Panc1 (cell line): ENCODE measurements around the gene TNNC1. TPM values are rescaled to one million over a fixed set of nuclear protein-coding genes. Genes with fewer than 3 reads are reported as not detected.

ENCODE experiments used
- ATAC-seq: fragments of 200-7000 bp; cut with Tn5 transposase; 2 replicates; pipeline ENCODE4 v1.9.1; 2020; ENCODE audit warnings: mild to moderate bottlenecking, moderate library complexity
- BruUV-seq: library from RNA; stranded (reverse); fragments of 400-500 nt; replicated peaks from 2 replicates; lab custom pipeline; 2021; lab: Mats Ljungman, UMichigan
- CTCF ChIA-PET: fragments of 300-600 bp; sonication (Branson Sonifier 250); formaldehyde crosslinking; loops from one replicate; lab custom pipeline; 2022; ENCODE audit warnings: antibody characterized with exemption; lab: Charles Lee
- POLR2A ChIA-PET: fragments of 300-600 bp; sonication (Branson Sonifier 250); formaldehyde crosslinking; loops from one replicate; lab custom pipeline; 2022; ENCODE audit warnings: antibody characterized with exemption; lab: Charles Lee
- DNase-seq: peaks from one replicate; pipeline ENCODE4 v3.0.0-alpha.2; 2010; ENCODE audit warnings: low read depth, low spot score
- H3K27ac ChIP-seq: 2 replicates; pipeline ENCODE4 v1.5.1; 2011; ENCODE audit warnings: mild to moderate bottlenecking, low read length, inconsistent platforms
- H3K27me3 ChIP-seq: fragments of 200-500 bp; sonication (Bioruptor generic); 2 replicates; pipeline ENCODE4 v1.6.0; 2014; ENCODE audit warnings: low read length, inconsistent platforms; ENCODE audit not compliant: control insufficient read depth, insufficient read depth
- H3K36me3 ChIP-seq: fragments of 200-500 bp; sonication (Bioruptor generic); 2 replicates; pipeline ENCODE4 v1.5.1; 2014; ENCODE audit warnings: inconsistent platforms, mild to moderate bottlenecking, low read length, moderate library complexity; ENCODE audit not compliant: control insufficient read depth, insufficient read depth
- H3K4me1 ChIP-seq: 2 replicates; pipeline ENCODE4 v1.5.1; 2011; ENCODE audit warnings: inconsistent platforms, mild to moderate bottlenecking, low read length, moderate library complexity; ENCODE audit not compliant: control insufficient read depth, insufficient read depth
- H3K4me3 ChIP-seq, 2 experiments: 2 replicates each; pipeline ENCODE4 v1.5.1; 2011 to 2012; ENCODE audit warnings: low read depth in 2 of 2, low read length in 2 of 2, mild to moderate bottlenecking in 2 of 2, inconsistent platforms in 1 of 2, moderate library complexity in 1 of 2
- H3K9me3 ChIP-seq: fragments of 200-500 bp; sonication (Bioruptor generic); 2 replicates; pipeline ENCODE4 v1.5.1; 2014; ENCODE audit warnings: low read depth, mild to moderate bottlenecking, inconsistent platforms, low read length, moderate library complexity; ENCODE audit not compliant: control insufficient read depth, insufficient read depth
- CTCF ChIP-seq: fragments of 450-650 bp; IDR thresholded peaks from 2 replicates; pipeline ENCODE4 v1.5.1; 2017; ENCODE audit warnings: mild to moderate bottlenecking
- POLR2AphosphoS5 ChIP-seq: IDR thresholded peaks from 2 replicates; pipeline ENCODE4 v1.6.1; 2012; ENCODE audit warnings: mild to moderate bottlenecking, low read depth, low read length, moderate library complexity
- REST ChIP-seq, 2 experiments: IDR thresholded peaks; 2 replicates each; pipeline ENCODE4 v1.6.1; 2011 to 2012; ENCODE audit warnings: low read depth in 2 of 2, control low read depth in 1 of 2, low read length in 1 of 2, mild to moderate bottlenecking in 1 of 2, moderate library complexity in 1 of 2; ENCODE audit not compliant: insufficient read depth in 1 of 2
- SIN3A ChIP-seq: IDR thresholded peaks from 2 replicates; pipeline ENCODE4 v1.6.1; 2012; ENCODE audit warnings: low read depth, mild to moderate bottlenecking, low read length, moderate library complexity, borderline replicate concordance; ENCODE audit not compliant: insufficient read depth
- TCF7L2 ChIP-seq: IDR thresholded peaks from 2 replicates; pipeline ENCODE4 v1.6.1; 2011; ENCODE audit warnings: mild to moderate bottlenecking, low read depth, low read length, inconsistent platforms
- in situ Hi-C: cut with HindIII; loops from 2 replicates; pipeline ENCODE4 v1.10.0; 2016; ENCODE audit warnings: low sequenced_read_pairs, low pct_unique_long_range_greater_than_20kb
- intact Hi-C: fragments of 100-400 bp; cut with micrococcal nuclease; formaldehyde crosslinking; loops from one replicate; pipeline ENCODE4 v1.10.0; 2022; ENCODE audit not compliant: unreplicated experiment
- total RNA-seq: library from RNA; stranded (reverse); gene quantifications from one replicate; pipeline ENCODE4 v1.2.1, GENCODE V29; 2021; ENCODE audit not compliant: unreplicated experiment

The TNNC1 gene
- total RNA-seq, 1 experiment from 2014 or later: 5.2 TPM

GRCh38 chr3:52446042-52446441 is 7.8 kb downstream of the TNNC1 start:
- DNase-seq (no peak), ATAC-seq (no peak)
- H3K4me1 ChIP-seq: peaks cover 12% of the 10 kb centered on the region
- no peak overlapping the region for H3K27ac ChIP-seq
- H3K27me3 ChIP-seq: no peaks in the 10 kb centered on the region
- ChIA-PET POLR2A (no interaction called here), CTCF (interaction anchor here (1.8 kb wide), 1 partner anchor 13 kb away, joined by 9 read pairs; no protein-coding TSS in a partner anchor)
- H3K36me3 ChIP-seq: no peaks in the 10 kb centered on the region
- intact Hi-C loops (loop anchor here (5.0 kb wide), 1 partner anchor 154 kb away; no protein-coding TSS in a partner anchor), in situ Hi-C loops (no loop called here)
- H3K4me3 ChIP-seq: no peak overlapping the region
- BruUV-seq: no TSS peak
- TF ChIP-seq TCF7L2 (no peak), POLR2AphosphoS5 (no peak), REST (IDR thresholded peaks at IDR 0.05; ENCODE audit: insufficient read depth in 1 of 2, low read depth in 2 of 2, low read length in 1 of 2) (no peak), CTCF (no peak), SIN3A (no peak)
- H3K9me3 ChIP-seq: no peaks in the 10 kb centered on the region

GRCh38 chr3:52444860-52445793 is 8.7 kb downstream of the TNNC1 start, which contains the start of gene SEMA3G:
Gene SEMA3G, minus strand, starts transcription at chr3:52445103. Its CDS starts 76 bp downstream, at chr3:52445027.
- BruUV-seq: no TSS peak
- Histone ChIP-seq H3K4me3 (no peak within 1 kb of the TSS), H3K27me3 (no peaks in the 10 kb centered on the region), H3K36me3 (no peaks in the 10 kb centered on the region), H3K4me1 (peaks cover 5% of the 10 kb centered on the region; the same call in 1 of the 2 replicates), H3K9me3 (no peaks in the 10 kb centered on the region), H3K27ac (no peak within 1 kb of the TSS)
- in situ Hi-C loops (no loop called here), intact Hi-C loops (loop anchor here (5.0 kb wide), 1 partner anchor 153 kb away; no protein-coding TSS in a partner anchor)
- TF ChIP-seq POLR2AphosphoS5 (no peak), TCF7L2 (no peak), CTCF (no peak), SIN3A (no peak), REST (IDR thresholded peaks at IDR 0.05; ENCODE audit: insufficient read depth in 1 of 2, low read depth in 2 of 2, low read length in 1 of 2) (no peak)
- ATAC-seq (peak; percentile 89), DNase-seq (no peak)
- POLR2A ChIA-PET: no interaction called here
- CTCF ChIA-PET: interaction anchor here (1.8 kb wide), 1 partner anchor 12 kb away, joined by 9 read pairs; no protein-coding TSS in a partner anchor
